ENCODE data around the gene KSR1. TPM values are rescaled to one million over a fixed set of nuclear protein-coding genes. Genes with fewer than 3 reads are reported as not detected.

Gene KSR1
- total and polyA plus RNA-seq, 12 donors: 16.0 to 50.4 (median 38.5) TPM

- intact Hi-C loops (cut with DNase I): no loop called here
- Histone ChIP-seq H3K36me3 (replicated peaks in 1 of 2) (no peaks in the 10 kb centered on the region), H3K27me3 (no peaks in the 10 kb centered on the region), H3K9me3 (replicated peaks in 1 of 3) (no peaks in the 10 kb centered on the region), H3K4me1 (replicated peaks in 1 of 2) (peaks cover 7 to 33% of the 10 kb centered on the region in 2 donors), H3K4me3 (no peak overlapping the region), H3K27ac (peak overlapping the region in 1 of 5 donors; percentile 70)
- WGBS, 4 donors: 55 to 72% (median 67%) methylated on average over 13 of the region's 13 CpGs
- no peak for DNase-seq
- TF ChIP-seq POLR2A (IDR thresholded peaks at IDR 0.05): no peak
- TF ChIP-seq CTCF (IDR thresholded peaks at IDR 0.05): no peak
These were observed 10.6 kb downstream of the KSR1 start for GRCh38 chr17:27466743-27467375.

- peak in 1 of 7 donors; percentile 45 for DNase-seq
- 55 to 62% (median 59%) methylated on average over 7 of the region's 7 CpGs for WGBS, 4 donors
- Histone ChIP-seq H3K27me3 (no peaks in the 10 kb centered on the region), H3K4me3 (no peak overlapping the region), H3K4me1 (replicated peaks in 1 of 2) (peaks cover 17 to 43% of the 10 kb centered on the region in 2 donors), H3K9me3 (replicated peaks in 1 of 3) (no peaks in the 10 kb centered on the region), H3K27ac (peak overlapping the region in 1 of 5 donors; percentile 2), H3K36me3 (replicated peaks in 1 of 2) (no peaks in the 10 kb centered on the region)
- no peak for TF ChIP-seq POLR2A (IDR thresholded peaks at IDR 0.05)
- TF ChIP-seq CTCF (IDR thresholded peaks at IDR 0.05): no peak
- intact Hi-C loops (cut with DNase I): no loop called here
These were observed 13.0 kb downstream of the KSR1 start for GRCh38 chr17:27469256-27469655.

GRCh38 chr17:27471321-27472269 lies 15.3 kb downstream of the KSR1 start:
- Histone ChIP-seq H3K27ac (no peak overlapping the region), H3K4me3 (no peak overlapping the region), H3K9me3 (replicated peaks in 1 of 3) (no peaks in the 10 kb centered on the region), H3K4me1 (replicated peaks in 1 of 2) (peaks cover 17 to 46% of the 10 kb centered on the region in 2 donors), H3K27me3 (no peaks in the 10 kb centered on the region), H3K36me3 (replicated peaks in 1 of 2) (no peaks in the 10 kb centered on the region)
- 80 to 83% (median 82%) methylated on average over 12 to 14 of the region's 14 CpGs for WGBS, 4 donors
- TF ChIP-seq CTCF (IDR thresholded peaks at IDR 0.05) (no peak), POLR2A (IDR thresholded peaks at IDR 0.05) (no peak)
- intact Hi-C loops (cut with DNase I): no loop called here
- DNase-seq: no peak

- peak overlapping the region in 3 of 5 donors; percentile 17 to 38 (median 37) for H3K27ac ChIP-seq
- H3K9me3 ChIP-seq (replicated peaks in 1 of 3): no peaks in the 10 kb centered on the region
- no peak overlapping the region for H3K4me3 ChIP-seq
- no peak for DNase-seq
- peaks cover 17 to 52% of the 10 kb centered on the region in 2 donors for H3K4me1 ChIP-seq (replicated peaks in 1 of 2)
- no peak for TF ChIP-seq CTCF (IDR thresholded peaks at IDR 0.05)
- no peak for TF ChIP-seq POLR2A (IDR thresholded peaks at IDR 0.05)
- intact Hi-C loops (cut with DNase I): no loop called here
- H3K36me3 ChIP-seq (replicated peaks in 1 of 2): no peaks in the 10 kb centered on the region
- 72 to 76% (median 73%) methylated on average over 6 of the region's 6 CpGs for WGBS, 4 donors
- H3K27me3 ChIP-seq: no peaks in the 10 kb centered on the region
These were observed 17.0 kb downstream of the KSR1 start for GRCh38 chr17:27473190-27473747.
